Immature natural killer cell (primary cell): Measurements from ENCODE around the gene TDRD7. TPM values are rescaled to one million over a fixed set of nuclear protein-coding genes. Genes with fewer than 3 reads are reported as not detected.
A peak's percentile ranks its signal among the peaks of the same experiment; 100 is the strongest.

Experiments
- DNase-seq, 3 donors: peaks; one replicate each; pipeline ENCODE4 v3.0.0; 2022; ENCODE audit warnings: mixed read lengths in 1 of 3
- H3K27ac Mint-ChIP-seq, 6 donors: one replicate each; pipeline ENCODE4 v1.8.0; 2020; ENCODE audit warnings: mixed read lengths in 6 of 6, mild to moderate bottlenecking in 5 of 6, inconsistent platforms in 4 of 6, moderate library complexity in 3 of 6
- H3K27me3 Mint-ChIP-seq, 3 donors: one replicate each; pipeline ENCODE4 v1.8.0; 2020 to 2021; ENCODE audit warnings: low read depth in 3 of 3, mild to moderate bottlenecking in 3 of 3, mixed read lengths in 3 of 3, moderate library complexity in 3 of 3, inconsistent platforms in 1 of 3
- H3K36me3 Mint-ChIP-seq, 3 donors: one replicate each; pipeline ENCODE4 v1.8.0; 2020; ENCODE audit warnings: mixed read lengths in 3 of 3, inconsistent platforms in 2 of 3, mild to moderate bottlenecking in 2 of 3
- H3K4me1 Mint-ChIP-seq, 2 donors: one replicate each; pipeline ENCODE4 v1.8.0; 2020; ENCODE audit warnings: inconsistent platforms in 2 of 2, mild to moderate bottlenecking in 2 of 2, mixed read lengths in 2 of 2, moderate library complexity in 1 of 2
- H3K4me3 Mint-ChIP-seq, 5 donors: one replicate each; pipeline ENCODE4 v1.8.0; 2020; ENCODE audit warnings: mild to moderate bottlenecking in 5 of 5, mixed read lengths in 5 of 5, inconsistent platforms in 3 of 5, moderate library complexity in 3 of 5
- H3K9me3 Mint-ChIP-seq, 6 donors: one replicate each; pipeline ENCODE4 v1.8.0; 2020; ENCODE audit warnings: mild to moderate bottlenecking in 6 of 6, mixed read lengths in 6 of 6, inconsistent platforms in 4 of 6, moderate library complexity in 3 of 6
- polyA plus RNA-seq, 3 donors: library from polyadenylated mRNA; unstranded; fragments of 300-500 nt; fragmentation: Illumina TruSeq; gene quantifications; one replicate each; pipeline ENCODE4 v1.2.3, GENCODE V29; 2021

TDRD7 gene
- polyA plus RNA-seq, 3 donors from 2014 or later, result 6.9 to 9.4 (median 8.4) TPM

DNA sequence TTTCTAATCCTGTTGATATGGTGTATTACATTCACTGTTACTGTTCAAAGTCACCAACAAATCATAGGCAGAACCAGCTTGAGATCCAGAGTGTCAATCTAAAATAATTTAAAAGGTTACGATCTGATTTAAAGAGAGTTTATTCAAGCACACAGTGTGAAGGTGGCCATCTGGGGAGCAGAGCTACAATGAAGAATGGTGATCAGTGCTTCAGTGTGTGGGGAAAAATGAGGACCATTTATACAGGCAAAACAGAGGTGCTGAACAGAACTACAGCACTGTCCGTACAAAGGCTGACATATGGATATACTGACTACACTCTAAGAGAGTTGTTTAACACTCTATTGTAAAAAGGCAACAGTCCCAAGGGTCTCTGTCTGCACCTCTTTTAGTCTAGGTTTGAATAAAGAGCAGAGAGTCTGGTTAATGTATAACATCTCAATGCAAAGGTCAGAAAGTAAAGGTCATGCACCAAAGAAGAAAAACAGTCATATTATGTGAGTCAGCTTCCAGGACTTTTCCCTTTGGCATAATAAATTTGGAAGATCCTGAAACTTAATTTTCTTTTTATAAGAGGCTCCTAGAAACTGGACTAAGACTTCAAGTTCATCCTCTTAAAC lies 29.7 kb upstream of the TDRD7 start:
- no peak overlapping the region for H3K27ac Mint-ChIP-seq
- H3K9me3 Mint-ChIP-seq, result no peaks in the 10 kb centered on the region
- H3K4me1 Mint-ChIP-seq, result peaks cover 0 to 4% of the 10 kb centered on the region in 2 donors
- H3K27me3 Mint-ChIP-seq, result peaks cover 3 to 6% (median 4%) of the 10 kb centered on the region in 3 donors
- peaks cover 3 to 16% (median 8%) of the 10 kb centered on the region in 3 donors for H3K36me3 Mint-ChIP-seq
- H3K4me3 Mint-ChIP-seq, result no peak overlapping the region
- DNase-seq, result no peak

DNA sequence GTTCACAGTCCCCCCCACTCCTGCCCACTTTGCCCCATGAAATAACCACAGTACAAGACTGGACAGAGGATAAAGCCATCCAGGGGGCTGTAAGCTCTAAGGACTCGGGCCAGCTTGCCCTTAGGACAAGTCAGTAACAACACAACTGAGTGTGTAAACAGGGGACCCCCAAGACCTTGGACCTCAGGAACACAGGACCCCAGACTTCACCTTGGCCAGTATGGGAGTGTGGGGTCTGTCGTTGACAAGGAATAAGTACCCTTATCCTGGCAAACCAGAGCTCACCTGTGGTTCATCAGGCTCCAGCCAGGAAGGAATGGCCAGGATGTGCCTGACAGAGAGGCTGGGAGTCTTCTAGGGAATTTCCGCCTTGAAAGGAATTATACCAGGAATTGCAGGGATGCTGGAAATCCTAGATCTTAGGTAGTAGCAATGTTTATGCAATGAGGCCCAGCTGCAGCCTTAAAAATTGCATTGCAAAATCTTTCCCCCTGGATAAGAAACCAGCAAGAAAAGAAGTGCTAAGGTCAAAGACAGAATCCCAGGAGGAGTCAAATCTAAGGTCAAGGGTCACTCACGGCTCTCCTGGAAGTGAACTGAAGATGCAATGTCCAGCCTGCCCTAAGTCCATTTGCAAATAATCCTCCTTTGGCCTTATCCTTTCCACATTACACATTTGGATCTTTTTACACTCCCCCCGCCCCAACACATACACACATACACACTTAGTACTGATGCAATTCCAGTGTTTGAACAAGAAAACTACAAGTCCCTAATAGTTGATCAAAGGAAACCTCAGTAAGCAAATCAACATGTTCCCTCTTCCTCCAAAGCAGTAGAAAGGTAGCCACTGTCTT lies 27.3 kb upstream of the TDRD7 start:
- Mint-ChIP-seq H3K27ac (no peak overlapping the region), H3K36me3 (peaks cover 0 to 4% (median 4%) of the 10 kb centered on the region in 3 donors)

DNA sequence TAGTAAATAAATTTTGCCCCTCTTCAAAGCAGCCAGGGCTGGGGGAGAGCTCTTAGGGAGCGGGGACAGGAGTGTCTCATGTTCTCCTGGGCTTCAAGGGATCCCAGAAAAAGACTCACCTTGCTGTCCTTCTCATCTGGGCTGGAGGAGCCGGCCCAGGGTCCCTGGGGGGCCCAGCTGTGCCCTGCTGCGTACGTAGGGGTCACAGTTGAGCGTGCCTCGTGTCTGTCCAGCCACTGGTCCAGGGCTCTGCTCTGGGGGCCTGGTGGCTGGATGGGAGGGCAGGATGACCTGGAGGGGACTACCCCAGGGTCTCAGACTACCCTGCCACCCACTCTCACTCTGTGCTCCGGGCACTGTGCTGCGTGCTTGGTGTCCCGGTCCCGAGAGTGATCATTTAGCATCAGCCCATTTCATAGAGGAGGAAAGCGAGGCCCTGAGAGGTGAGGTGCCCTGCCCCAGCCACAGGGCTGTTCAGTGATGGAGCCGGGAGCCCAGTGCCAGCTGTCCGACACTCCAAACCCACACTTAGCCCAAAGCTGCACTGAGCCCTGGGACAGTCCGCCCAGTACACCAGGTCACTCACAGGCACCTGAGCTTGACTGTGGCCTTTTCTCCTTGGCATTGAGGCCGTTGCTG lies 26.2 kb upstream of the TDRD7 start:
- Mint-ChIP-seq H3K27ac (no peak overlapping the region), H3K36me3 (no peaks in the 10 kb centered on the region), H3K27me3 (peaks cover 4 to 9% (median 7%) of the 10 kb centered on the region in 3 donors), H3K4me3 (no peak overlapping the region), H3K9me3 (no peaks in the 10 kb centered on the region), H3K4me1 (peaks cover 0 to 8% of the 10 kb centered on the region in 2 donors)
- no peak for DNase-seq

More for the DNA sequence above, 27.3 kb upstream of the TDRD7 start:
- Mint-ChIP-seq H3K9me3 (no peaks in the 10 kb centered on the region), H3K4me1 (peaks cover 0 to 8% of the 10 kb centered on the region in 2 donors), H3K27me3 (peaks cover 4 to 7% (median 5%) of the 10 kb centered on the region in 3 donors), H3K4me3 (no peak overlapping the region)
- DNase-seq, result no peak

DNA sequence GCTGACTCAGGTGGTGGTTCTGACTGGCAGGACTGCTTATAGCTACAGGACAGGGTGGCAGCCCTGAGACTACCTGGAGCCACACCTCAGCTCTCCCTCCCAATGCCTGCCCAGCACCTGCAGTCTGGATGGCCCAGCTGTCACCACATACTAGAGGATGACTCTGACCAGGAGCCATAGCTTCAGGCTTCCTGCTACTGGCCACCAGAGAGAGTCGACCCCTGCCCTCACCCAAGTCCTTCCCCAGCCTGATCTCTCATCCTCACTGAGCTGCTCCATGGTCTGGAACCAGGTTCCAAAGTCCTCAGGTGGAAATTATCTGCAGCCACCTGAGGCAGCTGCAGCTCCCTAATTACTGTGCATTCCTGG lies 25.6 kb upstream of the TDRD7 start:
- Mint-ChIP-seq H3K9me3 (no peaks in the 10 kb centered on the region), H3K27ac (no peak overlapping the region), H3K4me3 (no peak overlapping the region), H3K27me3 (peaks cover 4 to 9% (median 7%) of the 10 kb centered on the region in 3 donors), H3K36me3 (no peaks in the 10 kb centered on the region), H3K4me1 (peaks cover 0 to 8% of the 10 kb centered on the region in 2 donors)
- no peak for DNase-seq

DNA sequence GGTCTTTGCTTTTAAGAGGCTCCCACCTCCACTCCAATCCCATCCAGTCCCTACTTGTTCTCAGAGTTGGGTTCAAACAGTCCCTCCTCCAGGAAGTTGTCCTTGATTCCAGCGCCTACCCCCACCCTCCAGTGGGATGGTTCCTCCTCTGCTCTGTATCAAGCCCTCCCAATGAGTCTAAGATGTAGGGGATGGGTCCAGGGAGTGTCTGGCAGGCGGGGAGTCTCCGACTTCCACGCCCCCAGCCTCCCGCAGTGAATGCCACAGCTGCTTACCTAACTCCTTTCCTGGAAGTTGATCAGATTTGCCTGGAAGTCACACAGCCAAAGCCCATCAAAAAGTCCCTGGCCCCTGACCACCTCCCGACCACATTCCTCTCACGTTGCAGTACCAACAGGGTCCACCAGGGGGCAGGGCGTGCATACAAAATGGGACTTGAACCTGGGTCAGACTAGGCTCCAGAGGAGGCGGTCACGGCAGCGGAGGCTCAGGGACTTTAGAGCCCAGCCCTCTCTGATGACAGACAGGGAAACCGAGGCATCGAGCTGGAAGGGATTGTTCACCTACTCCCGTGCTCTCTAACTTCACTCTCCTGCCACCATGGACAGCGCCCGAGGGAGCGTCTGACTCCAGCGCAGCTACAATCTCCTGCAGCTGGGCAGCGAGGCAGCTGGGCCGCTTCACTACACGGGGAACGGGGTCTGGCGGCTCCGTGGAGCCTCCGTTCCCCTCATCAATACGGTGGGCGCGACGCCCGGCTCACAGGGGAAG lies 25.0 kb upstream of the TDRD7 start:
- Mint-ChIP-seq H3K36me3 (no peaks in the 10 kb centered on the region), H3K27me3 (peaks cover 4 to 9% (median 7%) of the 10 kb centered on the region in 3 donors), H3K9me3 (no peaks in the 10 kb centered on the region), H3K4me1 (peaks cover 0 to 8% of the 10 kb centered on the region in 2 donors), H3K27ac (no peak overlapping the region), H3K4me3 (no peak overlapping the region)
- DNase-seq, result peak; percentile 61 to 65 (median 62)

DNA sequence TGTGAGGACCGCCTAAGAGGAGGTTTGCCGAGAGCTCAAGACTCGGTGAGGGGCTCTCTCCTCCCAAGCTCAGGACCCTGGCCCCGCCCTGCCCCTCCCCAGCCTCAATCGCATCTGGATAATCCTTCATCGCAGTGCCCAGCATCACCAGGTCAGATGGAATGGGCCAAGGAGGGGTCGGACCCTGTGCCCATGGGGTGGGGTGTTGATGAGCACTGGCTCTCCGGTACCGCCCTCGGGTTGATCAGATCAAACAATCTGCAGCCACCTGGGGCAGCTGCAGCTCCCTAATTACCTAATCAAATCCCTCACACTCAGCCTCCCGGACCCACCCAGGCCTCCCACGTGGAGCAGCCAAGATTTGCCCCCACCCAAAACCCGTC lies 24.4 kb upstream of the TDRD7 start:
- Mint-ChIP-seq H3K9me3 (no peaks in the 10 kb centered on the region), H3K27ac (no peak overlapping the region)

DNA sequence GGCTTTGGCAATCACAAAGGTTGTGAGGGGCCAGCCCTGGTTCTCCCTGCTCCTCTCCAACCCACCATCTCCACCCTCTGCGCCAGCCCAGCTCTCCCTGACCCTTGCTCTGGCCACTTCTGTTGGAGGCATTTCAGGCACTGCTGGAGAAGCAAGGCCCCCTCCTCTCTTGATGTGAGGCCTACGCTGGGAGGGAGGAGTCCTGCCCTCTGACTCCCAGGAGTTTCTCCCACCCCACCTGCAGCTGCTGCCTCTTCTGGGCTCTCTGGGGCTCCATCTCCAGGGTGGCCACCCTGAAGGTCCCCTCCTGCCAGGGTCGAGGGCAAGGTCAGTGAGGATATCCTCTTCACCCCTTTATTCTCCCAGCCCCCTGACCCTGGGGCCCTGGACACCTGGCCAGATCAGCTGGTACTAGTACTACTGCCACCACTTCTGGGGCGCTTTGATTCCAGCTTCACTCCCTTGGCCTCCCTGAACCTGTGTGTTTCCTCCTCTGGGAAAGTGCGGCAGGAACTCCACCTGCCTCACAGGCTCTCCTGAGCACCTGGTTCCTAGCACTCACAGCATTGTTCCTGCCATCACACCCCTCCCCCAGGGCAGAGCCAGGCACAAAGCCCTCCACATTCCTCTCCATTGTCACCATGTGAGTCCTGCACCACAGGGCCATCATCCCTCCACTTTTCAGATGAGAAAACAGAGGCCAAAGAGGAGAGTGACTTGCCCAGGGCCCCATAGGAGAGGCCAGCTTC lies 23.8 kb upstream of the TDRD7 start:
- DNase-seq, result no peak
- no peaks in the 10 kb centered on the region for H3K36me3 Mint-ChIP-seq

More for the DNA sequence above, 24.4 kb upstream of the TDRD7 start:
- Mint-ChIP-seq H3K27me3 (peaks cover 5 to 10% (median 7%) of the 10 kb centered on the region in 3 donors), H3K36me3 (no peaks in the 10 kb centered on the region), H3K4me1 (peaks cover 0 to 8% of the 10 kb centered on the region in 2 donors), H3K4me3 (no peak overlapping the region)
- no peak for DNase-seq

DNA sequence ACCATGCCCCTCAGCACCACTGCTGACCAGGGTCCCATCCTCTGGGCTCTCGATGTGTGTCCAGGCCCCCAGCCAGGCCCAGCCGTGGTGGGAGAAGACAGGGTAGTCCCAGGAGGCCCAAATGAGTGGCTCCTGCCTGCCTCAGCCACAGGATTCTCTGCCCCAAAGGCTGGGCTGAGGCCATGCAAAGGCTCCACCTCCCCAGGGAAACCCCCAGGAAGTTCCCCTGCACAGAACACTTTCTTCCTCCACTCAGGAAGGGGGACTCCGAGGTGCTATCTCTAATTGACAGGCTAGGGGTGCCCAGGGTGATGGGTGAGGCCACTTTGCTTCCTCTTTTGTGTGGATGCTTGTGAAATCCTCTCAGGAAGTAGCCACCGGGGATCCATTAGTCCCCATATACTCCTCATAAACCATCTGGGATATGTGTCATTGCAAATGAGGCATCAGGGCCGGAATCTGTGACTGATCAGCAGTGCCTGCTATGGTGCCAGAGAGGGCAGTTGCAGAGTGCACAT lies 23.1 kb upstream of the TDRD7 start:
- no peaks in the 10 kb centered on the region for H3K9me3 Mint-ChIP-seq

More for the DNA sequence above, 23.8 kb upstream of the TDRD7 start:
- Mint-ChIP-seq H3K4me1 (peaks cover 0 to 8% of the 10 kb centered on the region in 2 donors), H3K27ac (no peak overlapping the region), H3K4me3 (no peak overlapping the region), H3K27me3 (peaks cover 7 to 10% (median 9%) of the 10 kb centered on the region in 3 donors), H3K9me3 (no peaks in the 10 kb centered on the region)

DNA sequence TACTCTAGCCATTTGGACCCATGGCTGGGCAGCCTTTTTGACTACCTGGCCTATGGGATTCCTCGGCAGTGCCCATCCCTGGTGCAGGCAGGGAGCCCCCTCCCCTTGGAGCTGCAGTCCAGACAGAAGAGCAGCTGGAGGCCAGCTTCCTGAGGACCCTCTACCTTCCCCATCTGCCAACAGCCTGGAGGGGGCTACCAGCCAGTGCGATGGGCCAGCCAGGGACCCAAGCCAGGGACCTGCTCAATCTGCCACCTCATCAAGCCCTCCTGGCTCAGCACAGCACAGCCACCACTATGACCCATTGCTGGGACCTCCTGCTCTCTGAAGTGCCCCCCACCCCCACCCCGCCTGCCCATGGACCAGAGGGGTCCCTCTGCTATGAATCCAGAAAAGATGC lies 22.6 kb upstream of the TDRD7 start:
- no peaks in the 10 kb centered on the region for H3K9me3 Mint-ChIP-seq
- peaks cover 7 to 11% (median 10%) of the 10 kb centered on the region in 3 donors for H3K27me3 Mint-ChIP-seq
- H3K4me3 Mint-ChIP-seq, result no peak overlapping the region
- DNase-seq, result no peak
- H3K4me1 Mint-ChIP-seq, result peaks cover 0 to 8% of the 10 kb centered on the region in 2 donors
- no peaks in the 10 kb centered on the region for H3K36me3 Mint-ChIP-seq
- H3K27ac Mint-ChIP-seq, result no peak overlapping the region

More for the DNA sequence above, 23.1 kb upstream of the TDRD7 start:
- no peak overlapping the region for H3K4me3 Mint-ChIP-seq
- DNase-seq, result peak in 1 of 3 donors; percentile 18
- H3K36me3 Mint-ChIP-seq, result no peaks in the 10 kb centered on the region
- peaks cover 0 to 8% of the 10 kb centered on the region in 2 donors for H3K4me1 Mint-ChIP-seq
- H3K27me3 Mint-ChIP-seq, result peaks cover 7 to 10% (median 10%) of the 10 kb centered on the region in 3 donors
- H3K27ac Mint-ChIP-seq, result no peak overlapping the region

DNA sequence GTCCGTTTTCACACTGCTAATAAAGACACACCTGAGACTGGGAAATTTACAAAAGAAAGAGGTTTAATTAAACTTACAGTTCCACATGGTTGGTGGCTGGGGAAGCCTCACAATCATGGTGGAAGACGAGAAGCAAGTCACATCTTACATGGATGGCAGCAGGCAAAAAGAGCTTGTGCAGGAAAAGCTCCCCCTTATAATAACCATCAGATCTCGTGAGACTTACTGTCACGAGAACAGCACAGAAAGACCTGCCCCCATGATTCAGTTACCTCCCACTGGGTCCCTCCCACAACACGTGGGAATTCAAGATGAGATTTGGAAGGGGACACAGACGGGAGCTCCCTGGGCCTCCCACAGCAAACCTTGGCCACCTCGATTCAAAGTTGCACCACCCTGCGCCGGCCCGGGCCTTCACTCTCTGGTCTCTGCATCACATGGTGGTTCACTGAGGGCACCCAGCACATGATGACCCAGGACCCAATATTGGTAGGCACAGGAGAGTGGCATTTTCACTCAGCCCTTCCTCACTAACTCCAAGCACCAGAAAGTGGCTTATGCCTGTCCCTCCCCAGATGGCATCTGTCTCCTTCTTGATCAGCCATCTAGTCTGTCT lies 21.0 kb upstream of the TDRD7 start:
- Mint-ChIP-seq H3K27ac (no peak overlapping the region), H3K36me3 (no peaks in the 10 kb centered on the region), H3K4me3 (no peak overlapping the region), H3K4me1 (peaks cover 8% of the 10 kb centered on the region in 2 donors), H3K27me3 (peaks cover 7 to 15% (median 10%) of the 10 kb centered on the region in 3 donors), H3K9me3 (no peaks in the 10 kb centered on the region)
- DNase-seq, result no peak

DNA sequence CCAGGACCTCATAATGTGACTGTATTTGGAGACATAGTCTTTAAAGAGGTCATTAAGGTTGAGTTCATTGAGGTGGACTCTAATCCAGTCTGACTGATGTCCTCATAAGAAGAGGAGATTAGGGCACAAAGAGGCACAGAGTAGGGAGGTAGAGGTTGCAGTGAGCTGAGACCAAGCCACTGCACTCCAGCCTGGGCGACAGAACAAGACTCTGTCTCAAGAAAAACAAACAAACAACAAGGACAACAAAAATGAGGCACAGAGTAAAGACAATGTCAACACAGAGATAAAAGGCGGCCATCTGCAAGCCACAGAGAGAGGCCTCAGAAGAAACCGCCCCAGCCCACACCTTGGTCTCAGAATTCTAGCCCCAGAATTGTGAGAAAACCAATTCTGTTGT lies 17.0 kb upstream of the TDRD7 start:
- Mint-ChIP-seq H3K27ac (peak overlapping the region in 1 of 6 donors; percentile 65), H3K36me3 (no peaks in the 10 kb centered on the region), H3K4me1 (peaks cover 5 to 18% of the 10 kb centered on the region in 2 donors), H3K4me3 (peak overlapping the region in 1 of 5 donors; percentile 11), H3K27me3 (peaks cover 4 to 8% (median 6%) of the 10 kb centered on the region in 3 donors), H3K9me3 (no peaks in the 10 kb centered on the region)
- no peak for DNase-seq

DNA sequence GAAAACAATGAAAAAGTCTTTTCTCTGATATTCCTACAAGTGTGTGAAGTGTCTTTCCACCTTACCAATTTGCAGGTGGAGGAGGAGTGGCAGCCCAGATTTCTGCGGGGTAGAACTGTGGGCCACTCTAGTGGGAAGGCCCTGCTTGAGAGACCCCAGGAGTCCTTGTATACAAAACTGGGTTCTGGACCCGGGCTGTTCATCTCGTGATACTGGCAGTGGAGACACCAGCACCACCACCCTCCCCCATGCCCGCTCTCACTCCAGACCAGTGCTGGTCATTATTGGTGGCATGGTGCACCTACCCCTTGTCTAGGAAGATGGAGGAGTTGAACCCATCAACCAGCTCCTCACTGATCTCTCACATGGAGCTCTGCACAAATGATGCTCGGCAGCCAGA lies 16.2 kb upstream of the TDRD7 start:
- H3K36me3 Mint-ChIP-seq, result no peaks in the 10 kb centered on the region
- H3K4me3 Mint-ChIP-seq, result no peak overlapping the region
- DNase-seq, result no peak
- no peak overlapping the region for H3K27ac Mint-ChIP-seq
- no peaks in the 10 kb centered on the region for H3K9me3 Mint-ChIP-seq
- H3K4me1 Mint-ChIP-seq, result peaks cover 5 to 18% of the 10 kb centered on the region in 2 donors
- peaks cover 2 to 6% (median 6%) of the 10 kb centered on the region in 3 donors for H3K27me3 Mint-ChIP-seq
